K562 (cell line): ENCODE results near the gene STAB2. TPM values are rescaled to one million over a fixed set of nuclear protein-coding genes. Genes with fewer than 3 reads are reported as not detected.

Source experiments
- ATAC-seq: fragments of 200-7000 bp; cut with Tn5 transposase; 3 replicates; pipeline ENCODE4 v1.9.1; 2020; ENCODE audit warnings: moderate library complexity
- BruUV-seq: library from RNA; stranded (reverse); fragments of 400-500 nt; replicated peaks from 2 replicates; lab custom pipeline; 2021; lab: Mats Ljungman, UMichigan
- CTCF ChIA-PET: fragments of 300-600 bp; formaldehyde crosslinking; extraction: SDS; loops from one replicate; lab custom pipeline; 2021; ENCODE audit warnings: low intra/inter-chr PET ratio; lab: Yijun Ruan, JAX
- POLR2A ChIA-PET: fragments of 300-600, 350-650 bp; sonication (Branson Sonifier 250); formaldehyde crosslinking; extraction: SDS; loops from one replicate; lab custom pipeline; 2021; ENCODE audit warnings: antibody characterized with exemption, inconsistent platforms; lab: Yijun Ruan, JAX
- DNase-seq, 4 experiments: peaks; one replicate each; pipeline versions ENCODE4 v3.0.0 to v3.0.0-alpha.2; 2011 to 2018; ENCODE audit warnings: low spot score in 3 of 4, mixed read lengths in 3 of 4; ENCODE audit errors: extremely low read depth in 1 of 4
- FAIRE-seq: peaks from 2 replicates; lab custom pipeline; 2011; peaks lifted over from hg19 to GRCh38; lab: Jason Lieb, UNC
- H2AFZ ChIP-seq: 2 replicates; pipeline ENCODE4 v1.6.0; 2011; ENCODE audit warnings: low read depth, low read length, control low read depth, inconsistent platforms
- H3K27ac ChIP-seq: fragments of 200-600 bp; 3 replicates; pipeline ENCODE4 v1.8.0; 2011; ENCODE audit warnings: low read depth, mild to moderate bottlenecking, control low read depth, inconsistent platforms, low read length, moderate library complexity, mixed read lengths; ENCODE audit errors: extremely low read depth
- H3K27me3 ChIP-seq, 2 experiments: fragments of 300-600 bp in 1 of 2; 2 replicates in 1 of 2; 3 replicates in 1 of 2; pipeline versions ENCODE4 v1.6.0 to v1.8.0; 2011; ENCODE audit warnings: inconsistent platforms in 2 of 2, low read length in 2 of 2, mild to moderate bottlenecking in 1 of 2, mixed read lengths in 1 of 2, moderate library complexity in 1 of 2; ENCODE audit not compliant: control insufficient read depth in 2 of 2, insufficient read depth in 2 of 2
- H3K36me3 ChIP-seq: fragments of 300-600 bp; 3 replicates; pipeline ENCODE4 v1.8.0; 2011; ENCODE audit warnings: mild to moderate bottlenecking, low read length, inconsistent platforms; ENCODE audit not compliant: control insufficient read depth, insufficient read depth
- H3K4me1 ChIP-seq, 2 experiments: fragments of 200-600 bp in 1 of 2; replicated peaks in 1 of 2; 2 replicates in 1 of 2; 3 replicates in 1 of 2; pipeline versions ENCODE4 v1.5.1 to v1.8.0; 2011; ENCODE audit warnings: inconsistent platforms in 2 of 2, low read length in 2 of 2, mild to moderate bottlenecking in 1 of 2, mixed read lengths in 1 of 2, moderate library complexity in 1 of 2; ENCODE audit not compliant: control insufficient read depth in 2 of 2, insufficient read depth in 2 of 2
- H3K4me2 ChIP-seq: 2 replicates; pipeline ENCODE4 v1.6.1; 2011; ENCODE audit warnings: low read length, control low read depth, inconsistent platforms, mixed read lengths; ENCODE audit not compliant: insufficient read depth
- H3K4me3 ChIP-seq: fragments of 200-600 bp; sonication (generic), shearing (Covaris generic); 2 replicates; pipeline ENCODE4 v1.5.1; 2016; ENCODE audit warnings: control low read depth, inconsistent platforms
- H3K79me2 ChIP-seq: fragments of 200-600 bp; 3 replicates; pipeline ENCODE4 v1.8.0; 2011; ENCODE audit warnings: low read length, inconsistent platforms; ENCODE audit not compliant: control insufficient read depth, insufficient read depth
- H3K9ac ChIP-seq, 2 experiments: 2 replicates each; pipeline versions ENCODE4 v1.6.0 to v1.6.1; 2011; ENCODE audit warnings: low read depth in 2 of 2, low read length in 2 of 2, control low read depth in 1 of 2, inconsistent platforms in 1 of 2, mild to moderate bottlenecking in 1 of 2, mixed read lengths in 1 of 2; ENCODE audit not compliant: insufficient read depth in 1 of 2
- H3K9me1 ChIP-seq: one replicate; pipeline ENCODE4 v1.6.0; 2011; ENCODE audit warnings: inconsistent platforms, mild to moderate bottlenecking, low read length, moderate library complexity; ENCODE audit not compliant: control insufficient read depth, insufficient read depth
- H3K9me3 ChIP-seq: replicated peaks from 2 replicates; pipeline ENCODE4 v1.5.1; 2011; ENCODE audit warnings: low read depth, low read length, inconsistent platforms; ENCODE audit not compliant: control insufficient read depth, insufficient read depth
- H4K20me1 ChIP-seq: replicated peaks from 2 replicates; pipeline ENCODE4 v1.6.1; 2011; ENCODE audit warnings: low read length, inconsistent platforms, mixed read lengths; ENCODE audit not compliant: control insufficient read depth, insufficient read depth
- CBFA2T2 ChIP-seq: fragments of 450-650 bp; conservative IDR thresholded peaks from 2 replicates; pipeline ENCODE4 v1.6.1; 2017; ENCODE audit warnings: mild to moderate bottlenecking
- CBFA2T3 ChIP-seq: fragments of 450-650 bp; IDR thresholded peaks from 2 replicates; pipeline ENCODE4 v1.6.1; 2017
- EP300 ChIP-seq: IDR thresholded peaks from 2 replicates; pipeline ENCODE4 v1.6.1; 2012; ENCODE audit warnings: low read length, improper control_type of control experiment
- ETS2 ChIP-seq: IDR thresholded peaks from 2 replicates; pipeline ENCODE4 v1.6.1; 2016; ENCODE audit warnings: borderline replicate concordance, missing genetic modification characterization, mild to moderate bottlenecking, moderate library complexity, missing compliant biosample characterization; ENCODE audit not compliant: poor library complexity, severe bottlenecking
- FIP1L1 ChIP-seq: fragments of 200-400 bp; formaldehyde crosslinking; IDR thresholded peaks from 2 replicates; pipeline ENCODE4 v1.6.1; 2018; ENCODE audit warnings: mild to moderate bottlenecking, low read depth, low read length; ENCODE audit not compliant: poor library complexity, severe bottlenecking
- FOXJ2 ChIP-seq: fragments of 200-800 bp; sonication (Bioruptor generic); IDR thresholded peaks from 2 replicates; pipeline ENCODE4 v1.6.1; 2016; ENCODE audit warnings: missing genetic modification characterization, missing compliant biosample characterization
- MBD1 ChIP-seq: fragments of 250-450 bp; sonication (Bioruptor Pico); IDR thresholded peaks from 2 replicates; pipeline ENCODE4 v1.8.0; 2022; ENCODE audit warnings: inconsistent platforms
- MCM5 ChIP-seq: fragments of 450-650 bp; IDR thresholded peaks from 2 replicates; pipeline ENCODE4 v1.6.1; 2016; ENCODE audit warnings: low read depth
- MTA2 ChIP-seq: fragments of 450-650 bp; IDR thresholded peaks from 2 replicates; pipeline ENCODE4 v1.6.1; 2016; ENCODE audit warnings: low read depth
- POLR2G ChIP-seq: fragments of 200-400 bp; formaldehyde crosslinking; IDR thresholded peaks from 2 replicates; pipeline ENCODE4 v1.6.1; 2017; ENCODE audit warnings: low read depth, mild to moderate bottlenecking, antibody characterized with exemption, low read length, moderate library complexity
- PRDM10 ChIP-seq: fragments of 450-650 bp; IDR thresholded peaks from 2 replicates; pipeline ENCODE4 v1.6.1; 2018; ENCODE audit not compliant: partially characterized antibody
- PRPF4 ChIP-seq: fragments of 200-400 bp; formaldehyde crosslinking; IDR thresholded peaks from one replicate; pipeline ENCODE4 v1.6.1; 2017; ENCODE audit warnings: low read length, low read depth, mild to moderate bottlenecking; ENCODE audit not compliant: insufficient read depth, poor library complexity, severe bottlenecking
- RCOR1 ChIP-seq, 2 experiments: IDR thresholded peaks; 2 replicates each; pipeline ENCODE4 v1.6.1; 2012; ENCODE audit warnings: low read depth in 2 of 2, low read length in 2 of 2, borderline replicate concordance in 1 of 2, improper control_type of control experiment in 1 of 2
- TAL1 ChIP-seq: fragments of 450-650 bp; IDR thresholded peaks from 2 replicates; pipeline ENCODE4 v1.6.1; 2016; ENCODE audit warnings: mild to moderate bottlenecking
- TARDBP ChIP-seq: fragments of 450-650 bp; IDR thresholded peaks from 2 replicates; pipeline ENCODE4 v1.6.1; 2016
- ZBTB34 ChIP-seq: fragments of 250-450 bp; sonication (Bioruptor Pico); IDR thresholded peaks from 2 replicates; pipeline ENCODE4 v1.8.0; 2021; ENCODE audit warnings: mild to moderate bottlenecking, moderate library complexity
- ZNF551 ChIP-seq: fragments of 250-450 bp; sonication (Bioruptor Pico); IDR thresholded peaks from 2 replicates; pipeline ENCODE4 v1.5.0; 2021; ENCODE audit warnings: mild to moderate bottlenecking, moderate library complexity
- WGBS: fragments of 100-300 bp; shearing (Covaris generic); methylation state at CpG from one replicate; pipeline ENCODE4 v1.1.6; 2016; ENCODE audit warnings: low coverage, mixed read lengths; ENCODE audit not compliant: insufficient coverage; ENCODE audit errors: missing lambda C conversion rate; 5-methylcytosine and 5-hydroxymethylcytosine counted together
- in situ Hi-C: fragments of 300-500 bp; cut with MboI; formaldehyde crosslinking; loops from 4 replicates; pipeline ENCODE4 v1.15.0; 2018; ENCODE audit warnings: inconsistent platforms, mixed read lengths
- intact Hi-C: fragments of 100-400 bp; cut with micrococcal nuclease; formaldehyde crosslinking; loops from 2 replicates; pipeline ENCODE4 v1.14.2; 2022
- polyA plus RNA-seq, 8 experiments: library from polyadenylated mRNA; depleted of rRNA in 4 of 8; stranded (reverse) in 5 of 8; unstranded in 3 of 8; fragments of >200 nt; fragmentation: Nextera tagmentation in 2 of 8; fragmentation: Illumina TruSeq in 1 of 8; extraction: Ambion mirVana in 2 of 8; extraction: Trizol in 1 of 8; gene quantifications; 2 replicates each; pipeline versions ENCODE4 v1.2.1 to v1.2.3, GENCODE V29; 2011 to 2014; ENCODE audit warnings: inconsistent platforms in 1 of 8, missing spikeins in 1 of 8
- total RNA-seq, 7 experiments: library from RNA; depleted of rRNA in 6 of 7; stranded (reverse); fragments of >200 nt in 6 of 7; fragmentation: Illumina TruSeq in 2 of 7; extraction: Trizol in 2 of 7; gene quantifications; 2 replicates each; pipeline versions ENCODE4 v1.2.1 to v1.2.3, GENCODE V29; 2011 to 2021; ENCODE audit warnings: low replicate concordance in 1 of 7

Gene STAB2
- total and polyA plus RNA-seq, 9 of the 15 experiments (the other 6 are each of a cell fraction or from before 2014, with no cell fraction given): 0.10 TPM; not detected in 8

- Histone ChIP-seq H3K4me1 (peaks cover 0 to 2% of the 10 kb centered on the region in 2 experiments; a peak in 1 of 5 replicates), H2AFZ (no peak overlapping the region), H3K36me3 (no peaks in the 10 kb centered on the region), H3K4me2 (no peak overlapping the region), H3K79me2 (no peaks in the 10 kb centered on the region), H3K9me1 (no peaks in the 10 kb centered on the region), H3K27me3 (peaks cover 24 to 40% of the 10 kb centered on the region in 2 experiments), H3K27ac (no peak overlapping the region), H3K4me3 (no peak overlapping the region), H3K9ac (no peak overlapping the region), H4K20me1 (no peaks in the 10 kb centered on the region; the same call in 1 of the 2 replicates), H3K9me3 (no peaks in the 10 kb centered on the region)
- FAIRE-seq (no peak), DNase-seq (peak in 2 of 4 experiments; percentile 18 to 33), ATAC-seq (peak; percentile 59)
- CTCF ChIA-PET: no interaction called here
- BruUV-seq: no TSS peak
- WGBS: 4% methylated on average over 3 of the region's 3 CpGs
- intact Hi-C loops (no loop called here), in situ Hi-C loops (no loop called here)
- POLR2A ChIA-PET: no interaction called here
- no peak for TF ChIP-seq POLR2G
- no peak for TF ChIP-seq MTA2
- TF ChIP-seq MCM5: no peak
- no peak for TF ChIP-seq RCOR1 (IDR thresholded peaks at IDR 0.05; ENCODE audit: borderline replicate concordance in 1 of 2, low read depth in 2 of 2, low read length in 2 of 2)
- no peak for TF ChIP-seq PRPF4
- TF ChIP-seq ZNF551 (CRISPR knock-in tag): no peak
- peak; percentile 62 for TF ChIP-seq CBFA2T3
- TF ChIP-seq TAL1: peak; percentile 48; the same call in 1 of the 2 replicates
- TF ChIP-seq FIP1L1: no peak
- no peak for TF ChIP-seq EP300
- no peak for TF ChIP-seq TARDBP
- peak; percentile 45 for TF ChIP-seq PRDM10
- no peak for TF ChIP-seq ETS2 (tag)
- no peak for TF ChIP-seq ZBTB34 (CRISPR knock-in tag)
- 0 out of 2 replicates have a peak, but pooled peaks have one; percentile 17 for TF ChIP-seq CBFA2T2
- TF ChIP-seq MBD1 (CRISPR knock-in tag): no peak
- TF ChIP-seq FOXJ2: no peak
Measured at GRCh38 chr12:103743788-103744187, 156.7 kb downstream of the STAB2 start.
